NCI-H2196 treated with DMSO at 0.1 percent for 48 hours (cell line): ENCODE measurements around the gene IGF2R.

ENCODE experiments used
- DNase-seq: peaks from one replicate; lab custom pipeline; 2025; ENCODE audit not compliant: unreplicated experiment; lab: John Stamatoyannopoulos, UW

IGF2R gene

DNA sequence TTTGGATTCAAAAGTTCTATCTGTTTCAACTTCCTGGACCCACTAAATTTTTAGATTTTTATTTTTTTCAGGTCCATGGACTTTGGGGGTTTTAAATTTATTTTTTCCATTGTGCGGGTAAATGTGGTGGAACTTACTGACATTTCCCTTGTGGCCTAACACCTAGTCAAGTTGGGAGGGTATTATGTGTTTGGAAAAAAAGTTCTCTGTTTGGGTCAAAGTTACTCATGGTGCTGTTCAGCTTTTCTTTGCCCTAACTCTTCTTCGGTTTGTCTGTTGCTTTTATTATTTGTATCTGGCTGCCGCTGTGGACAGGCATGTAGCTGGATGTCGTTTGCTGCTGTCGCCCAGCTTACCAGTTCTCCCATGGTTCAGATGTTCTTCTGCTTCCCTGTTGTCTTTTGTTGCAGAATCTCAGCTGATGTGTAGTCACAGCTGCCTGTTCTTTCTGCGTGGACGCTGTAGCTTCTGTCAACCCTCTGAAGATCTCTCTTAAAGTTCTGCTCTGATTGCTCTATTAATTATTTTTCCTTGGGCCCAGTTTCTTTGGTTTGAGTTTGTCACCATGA lies 7.9 kb downstream of the IGF2R start:
- no peak for DNase-seq

- no peak for DNase-seq
These were observed 8.5 kb downstream of the IGF2R start for GRCh38 chr6:159977255-159977903.

GRCh38 chr6:159977904-159978268 lies 9.0 kb downstream of the IGF2R start:
- no peak for DNase-seq

GRCh38 chr6:159978291-159979135 lies 9.6 kb downstream of the IGF2R start:
- DNase-seq, result no peak

DNA sequence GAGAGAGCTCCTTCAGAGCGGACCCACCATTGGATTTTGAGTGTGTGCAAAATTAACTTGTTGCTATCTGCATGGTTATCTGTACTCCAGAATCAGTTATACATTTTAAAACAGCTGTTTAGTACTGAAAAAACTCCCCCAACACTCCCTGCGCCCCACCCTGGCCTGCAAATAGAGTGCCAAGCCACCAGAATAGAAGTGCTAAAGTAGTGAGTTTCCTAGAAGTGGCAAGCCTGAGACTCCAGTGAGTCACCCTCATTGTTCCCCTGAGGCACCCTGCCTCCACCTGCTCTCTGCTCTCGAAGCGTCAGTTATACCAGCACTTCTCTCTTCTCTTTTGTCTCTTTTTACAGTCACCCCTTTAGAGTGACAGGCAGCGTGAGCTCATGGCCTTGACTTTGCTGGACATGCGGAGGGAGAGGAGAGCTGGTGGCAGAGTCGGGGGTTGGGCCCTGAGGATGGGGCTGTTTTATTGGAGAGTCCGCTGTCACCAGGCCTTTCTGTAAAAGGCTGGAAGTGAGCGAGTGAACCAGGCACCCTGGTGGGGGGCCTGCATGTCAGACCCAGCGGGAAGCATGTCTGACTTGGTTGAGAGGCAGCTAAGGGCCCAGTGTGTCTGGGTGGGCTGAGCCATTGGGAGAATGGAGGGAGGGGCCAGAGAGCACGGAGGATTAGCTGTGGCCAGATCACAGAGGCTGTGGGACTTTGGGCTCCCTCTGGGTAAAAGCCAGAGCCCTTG lies 10.4 kb downstream of the IGF2R start:
- DNase-seq, result no peak

- DNase-seq, result no peak
These were observed 11.6 kb downstream of the IGF2R start for GRCh38 chr6:159980474-159980873.

- DNase-seq, result no peak
These were observed 12.2 kb downstream of the IGF2R start for GRCh38 chr6:159981071-159981402.

GRCh38 chr6:159981403-159982245 lies 12.7 kb downstream of the IGF2R start:
- DNase-seq, result no peak

GRCh38 chr6:159982731-159983506 lies 14.0 kb downstream of the IGF2R start:
- DNase-seq, result no peak

GRCh38 chr6:159983641-159984080 lies 14.8 kb downstream of the IGF2R start:
- DNase-seq, result no peak

GRCh38 chr6:159984268-159984786 lies 15.4 kb downstream of the IGF2R start:
- no peak for DNase-seq

- no peak for DNase-seq
These were observed 16.5 kb downstream of the IGF2R start for GRCh38 chr6:159985296-159985945.

DNA sequence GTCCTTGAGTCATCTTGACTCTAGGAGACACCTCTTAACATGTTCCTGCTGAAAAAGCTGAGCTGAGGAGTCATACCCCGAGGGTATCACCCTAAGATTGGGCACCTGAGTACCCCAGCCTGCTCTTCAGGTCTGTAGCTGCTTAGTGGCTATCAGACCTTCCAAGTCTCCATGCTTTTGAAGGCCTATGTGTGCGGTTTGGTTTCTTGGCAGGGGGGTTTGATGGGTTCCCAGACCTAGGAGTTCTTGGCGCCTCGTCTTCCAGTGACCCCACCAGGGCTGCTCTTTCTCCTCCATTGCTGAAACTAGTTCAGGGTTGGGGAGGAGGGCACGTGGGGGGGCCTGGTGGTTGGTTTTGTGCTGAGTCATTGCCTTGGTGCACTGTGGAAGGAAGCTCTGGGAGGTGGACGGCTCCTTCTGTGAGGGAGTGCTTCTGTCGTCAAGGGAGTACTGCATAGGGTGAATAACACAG lies 20.1 kb downstream of the IGF2R start:
- no peak for DNase-seq

GRCh38 chr6:159989492-159990480 lies 20.9 kb downstream of the IGF2R start:
- no peak for DNase-seq

DNA sequence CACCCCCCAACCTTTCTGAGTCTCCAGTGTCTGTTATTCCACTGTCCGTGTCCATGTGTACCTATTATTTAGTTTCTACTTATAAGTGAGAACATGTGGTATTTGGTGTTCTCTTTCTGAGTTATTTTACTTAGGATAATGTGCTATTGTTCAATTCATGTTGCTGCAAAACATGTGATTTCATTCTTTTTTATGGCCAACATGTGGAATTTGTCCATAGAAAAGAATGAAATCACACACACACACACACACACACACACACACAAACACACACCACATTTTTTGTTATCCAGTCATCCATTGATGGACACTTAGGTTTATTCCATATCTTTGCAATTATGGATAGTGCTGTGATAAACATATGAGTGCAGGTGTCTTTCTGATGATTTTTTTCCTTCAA lies 23.5 kb downstream of the IGF2R start:
- no peak for DNase-seq

DNA sequence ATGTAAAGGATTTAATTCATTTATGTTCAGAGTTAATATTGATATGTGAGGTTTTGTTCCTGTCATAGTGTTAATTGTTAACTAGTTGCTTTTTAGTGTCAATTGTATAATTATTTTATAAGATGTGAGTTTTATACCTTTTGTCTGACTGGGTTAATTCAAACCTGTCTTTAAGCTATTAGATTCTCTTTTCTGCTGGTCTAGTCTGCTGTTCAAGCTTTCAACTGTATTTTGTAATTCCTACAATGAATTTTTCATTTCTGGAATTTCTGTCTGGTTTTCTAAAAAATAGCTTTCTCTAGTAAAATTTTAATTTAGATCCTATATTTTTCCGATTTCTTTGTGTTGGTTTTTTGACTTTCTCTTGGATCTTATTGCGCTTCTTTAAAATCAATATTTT lies 26.5 kb downstream of the IGF2R start:
- no peak for DNase-seq

- DNase-seq, result no peak
These were observed 27.3 kb downstream of the IGF2R start for GRCh38 chr6:159996087-159996622.
